ENCODE measurements around the gene ENPEP.

- no peak for TF ChIP-seq POLR2A (IDR thresholded peaks at IDR 0.05)
- TF ChIP-seq, protein P1, sequence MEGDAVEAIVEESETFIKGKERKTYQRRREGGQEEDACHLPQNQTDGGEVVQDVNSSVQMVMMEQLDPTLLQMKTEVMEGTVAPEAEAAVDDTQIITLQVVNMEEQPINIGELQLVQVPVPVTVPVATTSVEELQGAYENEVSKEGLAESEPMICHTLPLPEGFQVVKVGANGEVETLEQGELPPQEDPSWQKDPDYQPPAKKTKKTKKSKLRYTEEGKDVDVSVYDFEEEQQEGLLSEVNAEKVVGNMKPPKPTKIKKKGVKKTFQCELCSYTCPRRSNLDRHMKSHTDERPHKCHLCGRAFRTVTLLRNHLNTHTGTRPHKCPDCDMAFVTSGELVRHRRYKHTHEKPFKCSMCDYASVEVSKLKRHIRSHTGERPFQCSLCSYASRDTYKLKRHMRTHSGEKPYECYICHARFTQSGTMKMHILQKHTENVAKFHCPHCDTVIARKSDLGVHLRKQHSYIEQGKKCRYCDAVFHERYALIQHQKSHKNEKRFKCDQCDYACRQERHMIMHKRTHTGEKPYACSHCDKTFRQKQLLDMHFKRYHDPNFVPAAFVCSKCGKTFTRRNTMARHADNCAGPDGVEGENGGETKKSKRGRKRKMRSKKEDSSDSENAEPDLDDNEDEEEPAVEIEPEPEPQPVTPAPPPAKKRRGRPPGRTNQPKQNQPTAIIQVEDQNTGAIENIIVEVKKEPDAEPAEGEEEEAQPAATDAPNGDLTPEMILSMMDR (IDR thresholded peaks at IDR 0.05) = peak in 5 of 6 experiments; percentile 48 to 60 (median 50)
- TF ChIP-seq POLR2AphosphoS5 (IDR thresholded peaks at IDR 0.05) = no peak
Observed at GRCh38 chr4:110514889-110515479, 39.0 kb downstream of the ENPEP start.

Data from upper lobe of left lung (tissue), 4 donors.